ENCODE data around the gene CAPN10. TPM values are rescaled to one million over a fixed set of nuclear protein-coding genes. Genes with fewer than 3 reads are reported as not detected.

The CAPN10 gene
- total and polyA plus RNA-seq, 2 donors from 2014 or later = 26.3 to 50.9 TPM

DNA sequence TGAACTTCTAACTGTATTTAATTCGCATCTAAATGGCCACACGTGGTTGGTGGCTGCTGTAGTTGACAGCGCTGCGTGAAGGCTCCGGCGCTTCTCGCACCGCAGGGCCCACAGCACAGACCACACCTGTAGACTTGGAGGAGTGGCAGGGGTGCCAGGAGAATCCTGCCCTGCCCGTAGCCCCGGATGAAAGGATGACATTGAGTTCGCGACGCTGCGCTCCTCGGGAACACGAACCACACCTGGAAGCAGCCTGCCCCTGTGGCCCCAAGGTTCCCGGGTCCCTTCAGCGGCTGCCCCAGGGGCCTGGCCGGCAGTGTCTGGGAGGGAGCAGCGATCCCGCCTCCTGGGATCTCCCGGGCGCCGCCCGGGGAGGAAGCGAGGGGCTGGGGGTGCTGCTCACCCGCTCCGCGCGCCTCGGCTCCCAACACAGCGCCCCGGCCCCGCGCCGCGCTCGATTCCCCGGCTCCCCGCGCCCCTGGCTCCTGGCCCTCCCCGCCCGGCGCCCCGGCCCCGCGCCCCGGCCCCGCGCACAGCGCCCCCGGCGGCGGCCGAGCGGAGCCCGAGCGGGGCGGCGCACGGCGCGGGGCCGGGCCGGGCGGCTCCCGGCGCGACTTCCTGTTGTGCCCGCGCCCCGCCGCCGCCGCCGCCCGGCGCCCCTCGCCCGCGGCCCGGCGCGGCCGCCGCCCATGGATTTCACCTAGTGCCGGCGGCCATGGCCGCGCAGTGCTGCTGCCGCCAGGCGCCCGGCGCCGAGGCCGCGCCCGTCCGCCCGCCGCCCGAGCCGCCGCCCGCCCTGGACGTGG lies 18.5 kb upstream of the CAPN10 start, which contains the start of gene RNPEPL1:
Gene RNPEPL1 (plus strand): TSS at position 613 of the 806 bp plus-strand sequence. CDS start 103 bp downstream, at position 716.
- H3K9ac ChIP-seq (ENCODE audit: low read length in 3 of 3) = peak within 1 kb of the TSS in 2 of 3 donors; percentile 72 to 80
- FAIRE-seq = no peak
- peak in 3 of 5 donors; percentile 42 to 85 (median 77) for DNase-seq

GRCh38 chr2:240568678-240569522 lies 17.6 kb upstream of the CAPN10 start:
- no peak for TF ChIP-seq CTCF (IDR thresholded peaks at IDR 0.05; ENCODE audit: borderline replicate concordance, extremely low read depth, insufficient read depth)
- DNase-seq (peak in 4 of 5 donors; percentile 44 to 88 (median 67)), FAIRE-seq (no peak)
- Histone ChIP-seq H3K27me3 (ENCODE audit: control insufficient read depth, insufficient read depth, low read length) (no peaks in the 10 kb centered on the region), H3K4me1 (ENCODE audit: control insufficient read depth in 2 of 3, insufficient read depth in 2 of 3, low read depth in 1 of 3, low read length in 3 of 3) (peaks cover 0 to 36% (median 24%) of the 10 kb centered on the region in 3 donors), H3K4me3 (ENCODE audit: low read length in 3 of 3) (peak overlapping the region; percentile 36 to 72 (median 69)), H3K36me3 (ENCODE audit: control insufficient read depth in 2 of 3, insufficient read depth in 3 of 3, low read length in 3 of 3) (no peaks in the 10 kb centered on the region), H3K9me3 (ENCODE audit: control insufficient read depth in 2 of 3, insufficient read depth in 1 of 3, low read length in 3 of 3) (no peaks in the 10 kb centered on the region), H3K9ac (ENCODE audit: low read length in 3 of 3) (peak overlapping the region in 2 of 3 donors; percentile 65 to 72), H3K27ac (ENCODE audit: low read depth in 2 of 2, low read length in 2 of 2) (peak overlapping the region in 1 of 2 donors; percentile 23)
- intact Hi-C loops (cut with DNase I) = no loop called here

More for the DNA sequence above, 18.5 kb upstream of the CAPN10 start, which contains the start of gene RNPEPL1:
- TF ChIP-seq CTCF (IDR thresholded peaks at IDR 0.05; ENCODE audit: borderline replicate concordance, extremely low read depth, insufficient read depth) = peak; percentile 16
- H3K4me1 ChIP-seq (ENCODE audit: control insufficient read depth in 2 of 3, insufficient read depth in 2 of 3, low read depth in 1 of 3, low read length in 3 of 3) = peaks cover 0 to 36% (median 24%) of the 10 kb centered on the region in 3 donors
- H3K27ac ChIP-seq (ENCODE audit: low read depth in 2 of 2, low read length in 2 of 2) = peak within 1 kb of the TSS; percentile 66 to 85
- intact Hi-C loops (cut with DNase I) = no loop called here
- peak within 1 kb of the TSS; percentile 36 to 75 (median 73) for H3K4me3 ChIP-seq (ENCODE audit: low read length in 3 of 3)
- H3K27me3 ChIP-seq (ENCODE audit: control insufficient read depth, insufficient read depth, low read length) = no peaks in the 10 kb centered on the region
- H3K9me3 ChIP-seq (ENCODE audit: control insufficient read depth in 2 of 3, insufficient read depth in 1 of 3, low read length in 3 of 3) = no peaks in the 10 kb centered on the region
- no peaks in the 10 kb centered on the region for H3K36me3 ChIP-seq (ENCODE audit: control insufficient read depth in 2 of 3, insufficient read depth in 3 of 3, low read length in 3 of 3)

- DNase-seq (no peak), FAIRE-seq (no peak)
- peaks cover 0 to under 1% (median 0%) of the 10 kb centered on the region in 3 donors for H3K36me3 ChIP-seq (ENCODE audit: control insufficient read depth in 2 of 3, insufficient read depth in 3 of 3, low read length in 3 of 3)
- intact Hi-C loops (cut with DNase I) = no loop called here
- H3K4me1 ChIP-seq (ENCODE audit: control insufficient read depth in 2 of 3, insufficient read depth in 2 of 3, low read depth in 1 of 3, low read length in 3 of 3) = peaks cover 0 to 36% (median 24%) of the 10 kb centered on the region in 3 donors
- H3K9me3 ChIP-seq (ENCODE audit: control insufficient read depth in 2 of 3, insufficient read depth in 1 of 3, low read length in 3 of 3) = no peaks in the 10 kb centered on the region
- H3K27me3 ChIP-seq (ENCODE audit: control insufficient read depth, insufficient read depth, low read length) = no peaks in the 10 kb centered on the region
- H3K27ac ChIP-seq (ENCODE audit: low read depth in 2 of 2, low read length in 2 of 2) = no peak overlapping the region
- no peak for TF ChIP-seq CTCF (IDR thresholded peaks at IDR 0.05; ENCODE audit: borderline replicate concordance, extremely low read depth, insufficient read depth)
- H3K4me3 ChIP-seq (ENCODE audit: low read length in 3 of 3) = peak overlapping the region; percentile 36 to 72 (median 69)
- H3K9ac ChIP-seq (ENCODE audit: low read length in 3 of 3) = peak overlapping the region in 2 of 3 donors; percentile 65 to 72
Observed at GRCh38 chr2:240569523-240569997, 17.0 kb upstream of the CAPN10 start.
